ENCODE results near the gene SYT15. TPM values are rescaled to one million over a fixed set of nuclear protein-coding genes. Genes with fewer than 3 reads are reported as not detected.

The SYT15 gene
- total RNA-seq, 2 donors from 2014 or later = 1.3 to 3.2 TPM

- no peak for TF ChIP-seq CTCF (conservative IDR thresholded peaks at IDR 0.05)
- WGBS, 2 experiments (ENCODE audit: insufficient coverage in 1 of 2, insufficient read length in 1 of 2) = 40 to 70% methylated on average over 2 to 5 of the region's 5 CpGs
- no peak overlapping the region for H3K27ac ChIP-seq (ENCODE audit: low read depth, low read length)
- peaks cover 5% of the 10 kb centered on the region for H3K4me1 ChIP-seq (ENCODE audit: control insufficient read depth, insufficient read depth, low read length)
- peaks cover 9% of the 10 kb centered on the region for H3K4me1 Mint-ChIP-seq
- DNase-seq = peak; percentile 85
- H3K9ac ChIP-seq (ENCODE audit: extremely low read depth, low read length, poor library complexity, severe bottlenecking) = no peak overlapping the region
- H3K9me3 Mint-ChIP-seq = no peaks in the 10 kb centered on the region
- no peaks in the 10 kb centered on the region for H3K36me3 ChIP-seq (ENCODE audit: control insufficient read depth, insufficient read depth, low read length)
- no peaks in the 10 kb centered on the region for H3K27me3 ChIP-seq (ENCODE audit: control insufficient read depth, insufficient read depth, low read length, poor library complexity, severe bottlenecking)
- H3K9me3 ChIP-seq (ENCODE audit: control insufficient read depth, low read length) = no peaks in the 10 kb centered on the region
- H3K27me3 Mint-ChIP-seq (ENCODE audit: insufficient read depth) = peaks cover 16% of the 10 kb centered on the region
- no peaks in the 10 kb centered on the region for H3K36me3 Mint-ChIP-seq (ENCODE audit: low read depth)
- no peak overlapping the region for H3K27ac Mint-ChIP-seq
- no peak overlapping the region for H3K4me3 ChIP-seq (ENCODE audit: low read length)
- H3K4me3 Mint-ChIP-seq = no peak overlapping the region
These were observed 41.6 kb upstream of the SYT15 start for GRCh38 chr10:46537309-46537708.

GRCh38 chr10:46538155-46538554, 40.8 kb upstream of the SYT15 start:
- Mint-ChIP-seq H3K4me3 (no peak overlapping the region), H3K4me1 (peaks cover 12% of the 10 kb centered on the region), H3K36me3 (ENCODE audit: low read depth) (no peaks in the 10 kb centered on the region), H3K27me3 (ENCODE audit: insufficient read depth) (peaks cover 16% of the 10 kb centered on the region), H3K27ac (no peak overlapping the region), H3K9me3 (no peaks in the 10 kb centered on the region)
- no peak overlapping the region for H3K27ac ChIP-seq (ENCODE audit: low read depth, low read length)
- DNase-seq = no peak
- no peak overlapping the region for H3K4me3 ChIP-seq (ENCODE audit: low read length)
- no peak overlapping the region for H3K9ac ChIP-seq (ENCODE audit: extremely low read depth, low read length, poor library complexity, severe bottlenecking)
- H3K4me1 ChIP-seq (ENCODE audit: control insufficient read depth, insufficient read depth, low read length) = peaks cover 5% of the 10 kb centered on the region
- TF ChIP-seq CTCF (conservative IDR thresholded peaks at IDR 0.05) = no peak
- no peaks in the 10 kb centered on the region for H3K36me3 ChIP-seq (ENCODE audit: control insufficient read depth, insufficient read depth, low read length)
- no peaks in the 10 kb centered on the region for H3K27me3 ChIP-seq (ENCODE audit: control insufficient read depth, insufficient read depth, low read length, poor library complexity, severe bottlenecking)
- no peaks in the 10 kb centered on the region for H3K9me3 ChIP-seq (ENCODE audit: control insufficient read depth, low read length)
- 95 to 100% methylated on average over 4 to 5 of the region's 5 CpGs for WGBS, 2 experiments (ENCODE audit: insufficient coverage in 1 of 2, insufficient read length in 1 of 2)

GRCh38 chr10:46538717-46539426, 40.1 kb upstream of the SYT15 start:
- no peak overlapping the region for H3K4me3 Mint-ChIP-seq
- H3K9me3 Mint-ChIP-seq = no peaks in the 10 kb centered on the region
- Histone ChIP-seq H3K36me3 (ENCODE audit: control insufficient read depth, insufficient read depth, low read length) (no peaks in the 10 kb centered on the region), H3K27ac (ENCODE audit: low read depth, low read length) (no peak overlapping the region), H3K4me1 (ENCODE audit: control insufficient read depth, insufficient read depth, low read length) (peaks cover 5% of the 10 kb centered on the region), H3K9ac (ENCODE audit: extremely low read depth, low read length, poor library complexity, severe bottlenecking) (no peak overlapping the region), H3K9me3 (ENCODE audit: control insufficient read depth, low read length) (no peaks in the 10 kb centered on the region), H3K27me3 (ENCODE audit: control insufficient read depth, insufficient read depth, low read length, poor library complexity, severe bottlenecking) (no peaks in the 10 kb centered on the region), H3K4me3 (ENCODE audit: low read length) (no peak overlapping the region)
- H3K27ac Mint-ChIP-seq = no peak overlapping the region
- no peaks in the 10 kb centered on the region for H3K36me3 Mint-ChIP-seq (ENCODE audit: low read depth)
- no peak for DNase-seq
- H3K4me1 Mint-ChIP-seq = peaks cover 12% of the 10 kb centered on the region
- WGBS, 2 experiments (ENCODE audit: insufficient coverage in 1 of 2, insufficient read length in 1 of 2) = 90 to 96% methylated on average over 2 to 3 of the region's 3 CpGs
- H3K27me3 Mint-ChIP-seq (ENCODE audit: insufficient read depth) = peaks cover 17% of the 10 kb centered on the region
- no peak for TF ChIP-seq CTCF (conservative IDR thresholded peaks at IDR 0.05)

Measured in endodermal cell (in vitro differentiated cells).